ENCODE results near the gene PGBD5.
A peak's percentile ranks its signal among the peaks of the same experiment; 100 is the strongest.
"Not testable (repeated sequence)": the region's sequence is repeated elsewhere in the genome, so short reads cannot be mapped to it uniquely, and the experiment has no call there.

The PGBD5 gene

GRCh38 chr1:230426246-230427093, at the start of gene PGBD5:
TSS of gene PGBD5 (minus strand) at chr1:230426332. CDS start at chr1:230425928, 404 bp downstream.
- DNase-seq = peak; percentile 83

GRCh38 chr1:230474924-230475323, 48.8 kb upstream of the PGBD5 start:
- DNase-seq = not testable (repeated sequence)

- DNase-seq = not testable (repeated sequence)
These were observed 44.6 kb upstream of the PGBD5 start for GRCh38 chr1:230470750-230471149.

GRCh38 chr1:230469271-230469670, 43.1 kb upstream of the PGBD5 start:
- no peak for DNase-seq

GRCh38 chr1:230465691-230466090, 39.6 kb upstream of the PGBD5 start:
- DNase-seq = no peak

GRCh38 chr1:230464671-230465070, 38.5 kb upstream of the PGBD5 start:
- DNase-seq = no peak

GRCh38 chr1:230463760-230464159, 37.6 kb upstream of the PGBD5 start:
- no peak for DNase-seq

- no peak for DNase-seq
These were observed 37.2 kb upstream of the PGBD5 start for GRCh38 chr1:230463326-230463725.

GRCh38 chr1:230459465-230459864, 33.3 kb upstream of the PGBD5 start:
- no peak for DNase-seq

GRCh38 chr1:230458509-230458908, 32.4 kb upstream of the PGBD5 start:
- no peak for DNase-seq

GRCh38 chr1:230456478-230456877, 30.3 kb upstream of the PGBD5 start:
- no peak for DNase-seq

GRCh38 chr1:230455291-230455690, 29.2 kb upstream of the PGBD5 start:
- DNase-seq = no peak

- no peak for DNase-seq
These were observed 27.2 kb upstream of the PGBD5 start for GRCh38 chr1:230453377-230453776.

GRCh38 chr1:230441183-230442029, 15.3 kb upstream of the PGBD5 start:
- no peak for DNase-seq

GRCh38 chr1:230435108-230435507, 9.0 kb upstream of the PGBD5 start:
- no peak for DNase-seq

GRCh38 chr1:230431527-230431926, 5.4 kb upstream of the PGBD5 start:
- no peak for DNase-seq

- DNase-seq = no peak
These were observed 4.4 kb upstream of the PGBD5 start for GRCh38 chr1:230430499-230430898.

- no peak for DNase-seq
These were observed 3.1 kb upstream of the PGBD5 start for GRCh38 chr1:230429067-230429735.

- DNase-seq = no peak
These were observed 1.8 kb upstream of the PGBD5 start for GRCh38 chr1:230427981-230428380.

GRCh38 chr1:230427094-230427876, 1.2 kb upstream of the PGBD5 start:
- no peak for DNase-seq

- DNase-seq = no peak
These were observed 660 bp downstream of the PGBD5 start for GRCh38 chr1:230425252-230426091.

Data from left hindlimb (tissue), 1 donor.